Astrocyte (in vitro differentiated cells and primary cell): Measurements from ENCODE around the gene SLC35F1. TPM values are rescaled to one million over a fixed set of nuclear protein-coding genes. Genes with fewer than 3 reads are reported as not detected.

Source experiments
- DNase-seq: peaks from one replicate; pipeline ENCODE4 v3.0.0-alpha.2; 2010; ENCODE audit warnings: low read depth
- FAIRE-seq: peaks from 2 replicates; lab custom pipeline; 2011; peaks lifted over from hg19 to GRCh38; lab: Jason Lieb, UNC
- H2AFZ ChIP-seq: 2 replicates; pipeline ENCODE4 v1.6.0; 2012; ENCODE audit warnings: low read depth, low read length, inconsistent platforms
- H3K27ac ChIP-seq: 2 replicates; pipeline ENCODE4 v1.5.1; 2011; ENCODE audit warnings: low read depth, low read length, inconsistent platforms
- H3K27me3 ChIP-seq: 2 replicates; pipeline ENCODE4 v1.6.0; 2011; ENCODE audit warnings: low read length, inconsistent platforms; ENCODE audit not compliant: insufficient read depth
- H3K36me3 ChIP-seq: 2 replicates; pipeline ENCODE4 v1.5.1; 2011; ENCODE audit warnings: low read length, inconsistent platforms; ENCODE audit not compliant: insufficient read depth
- H3K4me1 ChIP-seq: 2 replicates; pipeline ENCODE4 v1.5.1; 2011; ENCODE audit warnings: low read length, inconsistent platforms; ENCODE audit not compliant: insufficient read depth
- H3K4me2 ChIP-seq: 2 replicates; pipeline ENCODE4 v1.6.0; 2012; ENCODE audit warnings: low read length, inconsistent platforms
- H3K4me3 ChIP-seq: 2 replicates; pipeline ENCODE4 v1.5.1; 2011; ENCODE audit warnings: low read depth, mild to moderate bottlenecking, low read length, inconsistent platforms; ENCODE audit not compliant: insufficient read depth
- H3K79me2 ChIP-seq: 2 replicates; pipeline ENCODE4 v1.6.0; 2012; ENCODE audit warnings: mild to moderate bottlenecking, low read length, inconsistent platforms; ENCODE audit not compliant: insufficient read depth
- H3K9ac ChIP-seq: 2 replicates; pipeline ENCODE4 v1.6.0; 2012; ENCODE audit warnings: mild to moderate bottlenecking, low read length, inconsistent platforms
- H3K9me3 ChIP-seq: 2 replicates; pipeline ENCODE4 v1.5.1; 2012; ENCODE audit warnings: low read depth, mild to moderate bottlenecking, low read length, inconsistent platforms; ENCODE audit not compliant: insufficient read depth
- H4K20me1 ChIP-seq: 2 replicates; pipeline ENCODE4 v1.6.0; 2012; ENCODE audit warnings: low read length, inconsistent platforms; ENCODE audit not compliant: insufficient read depth
- H3K27ac Mint-ChIP-seq: one replicate; pipeline ENCODE4 v1.8.0; 2021; ENCODE audit warnings: mild to moderate bottlenecking, mixed read lengths; ENCODE audit not compliant: unreplicated experiment
- H3K27me3 Mint-ChIP-seq: one replicate; pipeline ENCODE4 v1.8.0; 2021; ENCODE audit warnings: low read depth, mixed read lengths; ENCODE audit not compliant: unreplicated experiment
- H3K36me3 Mint-ChIP-seq: one replicate; pipeline ENCODE4 v1.8.0; 2021; ENCODE audit warnings: low read depth, mixed read lengths; ENCODE audit not compliant: unreplicated experiment
- H3K4me1 Mint-ChIP-seq: one replicate; pipeline ENCODE4 v1.8.0; 2021; ENCODE audit warnings: low read depth, mixed read lengths; ENCODE audit not compliant: unreplicated experiment
- H3K4me3 Mint-ChIP-seq: one replicate; pipeline ENCODE4 v1.8.0; 2021; ENCODE audit warnings: mild to moderate bottlenecking, moderate library complexity, mixed read lengths; ENCODE audit not compliant: unreplicated experiment
- H3K9me3 Mint-ChIP-seq: one replicate; pipeline ENCODE4 v1.8.0; 2021; ENCODE audit warnings: mild to moderate bottlenecking, mixed read lengths; ENCODE audit not compliant: unreplicated experiment
- CTCF ChIP-seq: IDR thresholded peaks from 2 replicates; pipeline ENCODE4 v1.5.1; 2011; ENCODE audit warnings: low read depth, mild to moderate bottlenecking, inconsistent platforms, low read length, moderate library complexity; ENCODE audit not compliant: insufficient read depth
- EZH2 ChIP-seq: IDR thresholded peaks from 2 replicates; pipeline ENCODE4 v1.6.1; 2012; ENCODE audit warnings: mild to moderate bottlenecking, low read length, inconsistent platforms; ENCODE audit not compliant: insufficient read depth
- total RNA-seq: library from RNA; stranded (reverse); gene quantifications from 2 replicates; pipeline ENCODE4 v1.2.1, GENCODE V29; 2021

The SLC35F1 gene
- total RNA-seq, 1 donor from 2014 or later, result 1.0 TPM

- FAIRE-seq, result no peak
- H2AFZ ChIP-seq, result no peak overlapping the region
- H3K27me3 Mint-ChIP-seq, result no peaks in the 10 kb centered on the region
Measured at GRCh38 chr6:118356054-118356453, 449.0 kb downstream of the SLC35F1 start.

GRCh38 chr6:118356686-118357085 lies 449.6 kb downstream of the SLC35F1 start:
- no peaks in the 10 kb centered on the region for H3K27me3 Mint-ChIP-seq
- Histone ChIP-seq H3K79me2 (no peaks in the 10 kb centered on the region), H3K9ac (no peak overlapping the region), H3K9me3 (no peaks in the 10 kb centered on the region), H4K20me1 (no peaks in the 10 kb centered on the region), H3K36me3 (no peaks in the 10 kb centered on the region), H3K4me2 (no peak overlapping the region), H3K27me3 (no peaks in the 10 kb centered on the region), H3K4me3 (no peak overlapping the region), H3K4me1 (no peaks in the 10 kb centered on the region), H2AFZ (no peak overlapping the region), H3K27ac (no peak overlapping the region)
- DNase-seq (no peak), FAIRE-seq (no peak)
- no peak overlapping the region for H3K27ac Mint-ChIP-seq
- H3K9me3 Mint-ChIP-seq, result no peaks in the 10 kb centered on the region
- no peaks in the 10 kb centered on the region for H3K4me1 Mint-ChIP-seq
- H3K36me3 Mint-ChIP-seq, result no peaks in the 10 kb centered on the region
- no peak for TF ChIP-seq CTCF
- TF ChIP-seq EZH2, result no peak
- H3K4me3 Mint-ChIP-seq, result no peak overlapping the region

More at GRCh38 chr6:118356054-118356453, 449.0 kb downstream of the SLC35F1 start:
- peak; percentile 31 for DNase-seq
- Histone ChIP-seq H3K36me3 (no peaks in the 10 kb centered on the region), H4K20me1 (no peaks in the 10 kb centered on the region), H3K4me1 (no peaks in the 10 kb centered on the region), H3K9me3 (no peaks in the 10 kb centered on the region), H3K4me3 (no peak overlapping the region), H3K9ac (no peak overlapping the region), H3K79me2 (no peaks in the 10 kb centered on the region), H3K27ac (no peak overlapping the region), H3K4me2 (no peak overlapping the region), H3K27me3 (no peaks in the 10 kb centered on the region)
- Mint-ChIP-seq H3K4me1 (no peaks in the 10 kb centered on the region), H3K4me3 (no peak overlapping the region), H3K36me3 (no peaks in the 10 kb centered on the region), H3K9me3 (no peaks in the 10 kb centered on the region), H3K27ac (no peak overlapping the region)
- no peak for TF ChIP-seq EZH2
- no peak for TF ChIP-seq CTCF

Other genes starting within 250 kb of the SLC35F1 start
- 45.7 and 47.3 TPM in 2 replicates for gene NUS1, start 231.8 kb upstream of the SLC35F1 start, total RNA-seq